Measurements from ENCODE around the gene PPP2R5C.

The PPP2R5C gene

GRCh38 chr14:101894365-101895081, 133.0 kb downstream of the PPP2R5C start:
- no peak for DNase-seq

- no peak for DNase-seq
Observed at GRCh38 chr14:101895256-101895655, 133.7 kb downstream of the PPP2R5C start.

GRCh38 chr14:101897326-101897725, 135.8 kb downstream of the PPP2R5C start:
- DNase-seq: no peak

GRCh38 chr14:101898416-101898815, 136.9 kb downstream of the PPP2R5C start:
- no peak for DNase-seq

GRCh38 chr14:101899263-101899662, 137.8 kb downstream of the PPP2R5C start:
- DNase-seq: no peak

GRCh38 chr14:101900253-101900652, 138.7 kb downstream of the PPP2R5C start:
- DNase-seq: no peak

GRCh38 chr14:101903111-101903561, 141.6 kb downstream of the PPP2R5C start:
- no peak for DNase-seq

- no peak for DNase-seq
Observed at GRCh38 chr14:101905614-101906013, 144.1 kb downstream of the PPP2R5C start.

- no peak for DNase-seq
Observed at GRCh38 chr14:101906645-101907044, 145.1 kb downstream of the PPP2R5C start.

- DNase-seq: no peak
Observed at GRCh38 chr14:101907619-101908018, 146.1 kb downstream of the PPP2R5C start.

GRCh38 chr14:101908795-101909194, 147.3 kb downstream of the PPP2R5C start:
- DNase-seq: no peak

GRCh38 chr14:101909371-101910096, 148.0 kb downstream of the PPP2R5C start:
- DNase-seq: no peak

- DNase-seq: no peak
Observed at GRCh38 chr14:101912841-101913240, 151.3 kb downstream of the PPP2R5C start.

GRCh38 chr14:101914083-101914482, 152.6 kb downstream of the PPP2R5C start:
- DNase-seq: no peak

- no peak for DNase-seq
Observed at GRCh38 chr14:101915871-101916815, 154.6 kb downstream of the PPP2R5C start.

- DNase-seq: no peak
Observed at GRCh38 chr14:101916816-101917412, 155.4 kb downstream of the PPP2R5C start.

GRCh38 chr14:101917413-101918017, 156.0 kb downstream of the PPP2R5C start:
- DNase-seq: no peak

- DNase-seq: no peak
Observed at GRCh38 chr14:101918065-101918989, 156.8 kb downstream of the PPP2R5C start.

GRCh38 chr14:101920271-101920670, 158.8 kb downstream of the PPP2R5C start:
- no peak for DNase-seq

- no peak for DNase-seq
Observed at GRCh38 chr14:101922866-101923265, 161.4 kb downstream of the PPP2R5C start.

- DNase-seq: no peak
Observed at GRCh38 chr14:101925152-101925551, 163.6 kb downstream of the PPP2R5C start.

Measured in CD4-positive, alpha-beta T cell treated with Interleukin-4 for 1 hour (primary cell).